Stimulated activated CD4-positive, alpha-beta T cell treated with anti-CD3 and anti-CD28 coated beads, Interleukin-1b, Interleukin-23, amount 100 ng/mL, for 48 hours (primary cell): ENCODE measurements around the gene MIS12.

Experiments used
- DNase-seq: peaks from one replicate; pipeline ENCODE4 v3.0.0-alpha.2; 2020

Gene MIS12

GRCh38 chr17:5500589-5501391, 14.4 kb downstream of the MIS12 start:
- peak; percentile 74 for DNase-seq

GRCh38 chr17:5501685-5502084, 15.3 kb downstream of the MIS12 start:
- DNase-seq = no peak

GRCh38 chr17:5502552-5502951, 16.2 kb downstream of the MIS12 start:
- no peak for DNase-seq

GRCh38 chr17:5506307-5506706, 19.9 kb downstream of the MIS12 start:
- DNase-seq = no peak

DNA sequence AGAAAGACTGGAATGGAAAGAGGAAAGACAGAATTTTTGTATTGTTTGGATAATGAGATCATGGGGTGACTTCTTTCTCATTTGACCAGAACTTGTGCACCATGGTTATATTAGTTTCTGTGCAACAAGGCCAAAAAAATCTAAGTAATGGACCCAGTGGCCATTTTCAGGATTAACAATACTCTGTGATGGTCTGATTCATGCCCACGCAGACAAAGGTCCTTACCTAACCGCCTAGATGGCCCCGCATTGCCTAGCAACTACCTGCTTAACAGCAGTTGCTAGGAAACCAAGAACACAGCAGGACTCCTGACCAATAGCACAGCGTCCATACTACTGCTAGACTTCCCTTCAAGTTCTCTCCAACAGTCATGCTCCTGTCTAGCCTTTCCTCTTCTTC, 22.4 kb downstream of the MIS12 start:
- DNase-seq = no peak

DNA sequence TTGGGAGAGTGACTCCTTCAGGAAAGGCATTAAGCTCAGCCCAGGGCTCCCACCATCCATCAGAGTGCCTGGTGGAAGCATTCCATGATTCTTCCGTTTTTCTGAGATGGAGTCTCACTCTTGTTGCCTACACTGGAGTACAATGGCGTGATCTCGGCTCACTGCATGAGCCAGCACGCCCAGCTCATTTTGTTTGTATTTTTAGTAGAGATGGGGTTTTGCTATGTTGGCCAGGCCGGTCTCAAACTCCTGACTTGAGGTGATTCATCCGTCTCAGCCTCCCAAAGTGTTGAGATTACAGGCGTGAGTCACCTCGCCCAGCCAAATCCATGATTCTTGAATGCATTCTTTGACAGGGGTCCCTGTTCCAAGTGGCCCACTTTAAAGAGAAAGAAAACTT, 23.1 kb downstream of the MIS12 start:
- no peak for DNase-seq

DNA sequence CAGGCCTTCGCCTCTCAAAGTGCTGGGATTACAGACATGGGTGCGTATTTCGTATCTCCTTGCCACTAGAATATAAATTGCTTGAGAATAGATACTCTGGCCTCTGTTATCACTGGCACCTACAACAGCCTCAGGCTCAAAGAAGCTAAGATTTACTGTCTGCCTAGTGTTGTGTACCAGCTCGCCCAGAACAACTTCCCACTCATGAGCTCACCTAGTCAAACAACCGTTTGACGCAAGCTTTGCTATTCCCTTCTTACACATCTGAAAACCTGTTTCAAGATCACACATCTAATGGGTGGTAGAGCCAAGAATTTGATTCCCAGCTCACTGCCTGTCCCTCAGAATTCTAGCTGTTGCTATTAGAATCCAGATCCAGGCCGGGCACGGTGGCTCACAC, 24.4 kb downstream of the MIS12 start:
- DNase-seq = no peak

DNA sequence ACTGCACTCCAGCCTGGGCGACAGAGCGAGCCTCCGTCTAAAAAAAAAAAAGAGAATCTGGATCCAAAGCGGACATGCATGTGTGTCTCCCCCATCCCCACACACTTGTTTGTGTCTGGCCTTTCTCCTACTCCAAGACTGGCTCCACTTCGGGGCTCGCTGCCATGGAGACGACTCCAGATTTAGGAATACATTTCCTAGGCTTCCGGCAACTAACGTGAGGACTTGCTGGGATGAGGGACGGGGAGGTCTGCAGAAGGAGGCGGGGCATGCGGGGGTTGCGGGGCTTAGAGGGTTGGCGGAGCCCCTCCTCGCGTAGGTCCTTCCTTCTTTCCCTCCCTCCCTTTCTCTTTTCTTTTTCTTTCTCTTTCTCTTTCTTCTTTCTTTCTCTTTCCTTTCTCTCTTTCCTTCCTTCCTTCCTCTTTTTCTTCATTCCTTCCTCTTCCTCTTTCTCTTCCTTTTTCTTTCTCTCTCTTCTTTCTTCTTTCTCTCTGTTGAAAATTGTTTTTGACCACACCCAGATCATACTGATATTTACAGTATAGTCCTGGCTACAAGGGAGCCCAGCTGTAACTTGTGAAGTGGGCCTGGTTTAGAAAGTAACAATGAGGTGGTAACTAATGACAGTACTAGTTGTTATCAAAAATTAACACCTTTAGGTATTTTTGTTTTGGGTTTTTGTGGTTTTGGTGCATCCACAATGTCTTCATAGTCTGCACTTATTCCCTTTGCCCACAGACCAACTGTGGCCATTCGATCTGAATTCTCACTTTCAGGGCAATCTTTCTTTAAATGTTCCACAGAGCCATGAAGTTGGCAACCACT, 25.2 kb downstream of the MIS12 start:
- no peak for DNase-seq

- no peak for DNase-seq
Measured at GRCh38 chr17:5513628-5514027, 27.3 kb downstream of the MIS12 start.

- no peak for DNase-seq
Measured at GRCh38 chr17:5514976-5515375, 28.6 kb downstream of the MIS12 start.

GRCh38 chr17:5516060-5516792, 29.9 kb downstream of the MIS12 start:
- DNase-seq = no peak

- no peak for DNase-seq
Measured at GRCh38 chr17:5522476-5522875, 36.1 kb downstream of the MIS12 start.

GRCh38 chr17:5523249-5523648, 36.9 kb downstream of the MIS12 start:
- DNase-seq = no peak

- peak; percentile 85 for DNase-seq
Measured at GRCh38 chr17:5526821-5527598, 40.6 kb downstream of the MIS12 start.

GRCh38 chr17:5527601-5528250, 41.4 kb downstream of the MIS12 start:
- DNase-seq = no peak

DNA sequence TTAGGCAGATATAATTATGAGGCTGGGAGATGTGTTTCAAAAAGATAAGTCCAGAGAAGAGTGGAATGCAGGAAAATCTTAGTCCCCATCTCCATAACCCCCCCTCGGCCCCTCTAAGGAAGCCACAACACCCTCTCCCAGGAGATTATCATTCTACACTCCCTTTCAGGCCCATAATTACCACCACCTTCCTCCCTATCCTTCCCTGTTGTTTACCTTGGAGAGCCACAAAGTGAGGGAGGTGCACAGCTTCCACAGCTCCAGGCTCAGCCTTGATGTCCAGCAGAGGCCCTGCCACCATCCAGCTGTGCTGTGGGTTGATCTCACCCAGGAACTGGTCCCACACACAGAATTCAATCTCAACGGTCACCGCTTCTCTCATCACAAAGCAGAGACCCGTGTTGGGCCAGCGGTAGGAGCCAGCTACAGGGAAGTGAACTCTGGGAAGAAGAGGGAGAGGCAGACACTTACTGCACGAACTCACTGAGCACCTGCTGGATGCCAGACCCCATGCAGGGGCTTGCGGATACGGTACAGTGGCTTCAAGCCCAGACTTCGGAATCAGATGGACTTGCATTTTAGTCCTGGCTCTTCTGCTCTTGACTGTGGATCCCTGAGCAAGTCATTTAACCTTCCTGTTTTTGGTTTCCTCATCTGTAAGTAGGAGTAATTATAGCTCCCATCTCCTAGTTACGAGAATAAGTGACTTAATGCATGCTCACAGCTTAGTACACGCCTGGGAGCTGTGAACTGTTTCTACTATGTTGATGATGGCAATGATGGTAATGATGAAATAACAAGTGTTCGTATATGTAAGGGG, 44.1 kb downstream of the MIS12 start:
- no peak for DNase-seq

GRCh38 chr17:5531085-5531418, 44.7 kb downstream of the MIS12 start:
- no peak for DNase-seq

GRCh38 chr17:5532581-5532980, 46.2 kb downstream of the MIS12 start:
- no peak for DNase-seq

DNA sequence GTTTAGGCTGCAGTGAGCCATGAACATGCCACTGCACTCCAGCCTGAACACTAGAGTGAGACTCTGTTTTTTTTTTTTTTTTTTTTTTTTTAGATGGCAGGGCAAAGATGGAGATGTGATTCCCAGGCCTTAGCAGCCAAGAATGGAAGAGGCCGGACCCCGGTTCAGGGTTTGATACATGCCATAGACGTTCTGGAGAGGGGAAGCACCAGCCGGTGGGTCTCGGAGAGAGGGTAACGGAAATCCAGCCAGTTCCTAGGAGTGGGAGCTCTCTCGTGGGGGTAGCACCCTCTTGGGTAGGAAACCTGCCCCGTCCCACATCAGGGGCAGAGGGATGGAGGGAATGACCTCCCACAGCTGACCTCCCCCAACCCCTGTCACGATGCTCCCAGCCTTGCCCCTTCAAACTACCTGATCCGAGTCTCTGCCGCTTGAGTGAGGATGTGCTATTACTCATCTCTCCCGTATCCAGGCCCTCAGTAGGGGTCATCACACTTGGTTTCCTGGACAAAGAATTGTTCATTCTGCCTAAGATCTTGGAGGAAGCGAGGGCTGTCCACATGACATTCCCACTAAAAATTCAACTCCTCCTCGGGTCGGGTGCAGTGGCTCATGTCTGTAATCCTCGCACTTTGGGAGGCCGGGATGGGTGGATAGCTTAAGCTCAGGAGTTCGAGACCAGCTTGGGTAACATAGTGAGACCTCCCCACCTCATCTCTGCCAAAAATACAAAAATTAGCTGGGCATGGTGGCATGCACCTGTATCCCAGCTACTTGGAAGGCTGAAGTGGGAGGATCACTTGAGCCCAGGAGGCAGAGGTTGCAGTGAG, 47.3 kb downstream of the MIS12 start:
- no peak for DNase-seq

GRCh38 chr17:5535436-5535835, 49.1 kb downstream of the MIS12 start:
- DNase-seq = no peak
